HG02938 (cell line): ENCODE measurements around the gene WDR46.

ENCODE experiments used
- ATAC-seq: cut with Tn5 transposase; IDR thresholded peaks from one replicate; pipeline ENCODE4 v1.9.1; 2021; ENCODE audit warnings: mild to moderate bottlenecking, moderate library complexity; ENCODE audit not compliant: unreplicated experiment

WDR46 gene, protein sequence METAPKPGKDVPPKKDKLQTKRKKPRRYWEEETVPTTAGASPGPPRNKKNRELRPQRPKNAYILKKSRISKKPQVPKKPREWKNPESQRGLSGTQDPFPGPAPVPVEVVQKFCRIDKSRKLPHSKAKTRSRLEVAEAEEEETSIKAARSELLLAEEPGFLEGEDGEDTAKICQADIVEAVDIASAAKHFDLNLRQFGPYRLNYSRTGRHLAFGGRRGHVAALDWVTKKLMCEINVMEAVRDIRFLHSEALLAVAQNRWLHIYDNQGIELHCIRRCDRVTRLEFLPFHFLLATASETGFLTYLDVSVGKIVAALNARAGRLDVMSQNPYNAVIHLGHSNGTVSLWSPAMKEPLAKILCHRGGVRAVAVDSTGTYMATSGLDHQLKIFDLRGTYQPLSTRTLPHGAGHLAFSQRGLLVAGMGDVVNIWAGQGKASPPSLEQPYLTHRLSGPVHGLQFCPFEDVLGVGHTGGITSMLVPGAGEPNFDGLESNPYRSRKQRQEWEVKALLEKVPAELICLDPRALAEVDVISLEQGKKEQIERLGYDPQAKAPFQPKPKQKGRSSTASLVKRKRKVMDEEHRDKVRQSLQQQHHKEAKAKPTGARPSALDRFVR

DNA sequence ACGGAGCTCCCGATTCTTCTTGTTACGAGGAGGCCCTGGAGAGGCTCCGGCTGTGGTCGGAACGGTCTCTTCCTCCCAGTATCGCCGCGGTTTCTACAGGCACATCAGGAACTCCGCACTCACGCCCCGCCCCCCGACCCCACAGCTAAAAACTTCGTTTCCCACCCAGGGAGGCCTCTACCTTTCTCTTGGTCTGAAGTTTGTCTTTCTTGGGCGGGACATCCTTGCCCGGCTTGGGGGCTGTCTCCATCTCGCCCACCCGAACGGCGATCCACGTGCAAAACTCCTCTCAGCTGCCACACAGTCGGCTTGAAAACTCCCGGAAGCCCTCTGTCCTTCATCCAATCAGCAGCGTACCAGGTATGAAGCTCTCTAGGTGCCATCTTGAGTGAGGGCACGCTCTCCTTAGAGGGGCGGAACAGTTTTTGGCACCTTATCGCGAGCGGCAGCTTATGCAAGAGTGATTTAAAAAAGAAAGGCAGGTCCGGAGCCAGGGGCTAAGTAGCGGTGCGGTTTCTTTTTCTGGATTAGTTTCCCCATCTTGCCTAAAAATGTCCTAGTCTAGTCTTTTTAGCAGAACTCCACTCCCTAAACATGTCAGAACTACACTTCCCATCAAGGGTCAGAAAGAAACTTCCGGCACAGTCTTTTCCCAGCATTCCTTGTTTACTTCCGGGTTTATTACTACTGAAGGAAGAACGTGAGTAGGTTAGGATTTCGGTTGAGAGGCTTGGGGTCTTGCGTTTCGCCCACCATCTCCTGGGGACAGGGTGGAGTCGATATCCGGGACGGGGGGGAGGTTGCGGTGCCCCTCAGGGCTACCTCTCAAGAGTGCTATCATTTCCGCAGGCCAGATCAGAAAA is at the start of gene WDR46, which contains the start of gene PFDN6:
Gene WDR46 (minus strand): TSS at position 319 of the 863 bp plus-strand sequence. CDS start 69 bp downstream, at position 250.
Gene PFDN6 (plus strand): TSS at position 681 of the 863 bp plus-strand sequence. CDS start 256 bp downstream, outside the sequence.
- ATAC-seq, result peak; percentile 83

DNA sequence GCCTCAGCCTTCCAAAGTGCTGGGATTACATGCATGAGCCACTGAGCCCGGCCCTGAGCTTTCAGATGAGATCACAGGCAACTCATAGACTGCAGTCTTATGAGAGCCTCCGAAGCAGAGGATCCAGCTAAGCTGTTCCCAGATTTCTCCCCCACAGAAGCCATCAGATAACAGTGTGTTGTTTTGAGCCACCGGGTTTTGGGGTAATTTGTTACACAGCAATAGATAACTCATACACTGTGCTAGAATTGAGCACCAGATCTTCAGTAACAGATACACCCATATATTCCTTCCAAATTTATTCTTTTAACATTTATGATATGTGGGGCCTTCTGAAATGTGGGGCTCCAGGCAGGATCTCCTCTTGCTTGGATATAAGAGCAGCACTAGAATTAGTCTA is 47.5 kb upstream of the WDR46 start:
- ATAC-seq, result no peak

GRCh38 chr6:33335916-33336315 is 46.9 kb upstream of the WDR46 start:
- ATAC-seq, result no peak

GRCh38 chr6:33333666-33334065 is 44.6 kb upstream of the WDR46 start:
- ATAC-seq, result no peak

GRCh38 chr6:33330736-33331135 is 41.7 kb upstream of the WDR46 start:
- no peak for ATAC-seq

- ATAC-seq, result no peak
Measured at GRCh38 chr6:33329058-33329457, 40.0 kb upstream of the WDR46 start.

DNA sequence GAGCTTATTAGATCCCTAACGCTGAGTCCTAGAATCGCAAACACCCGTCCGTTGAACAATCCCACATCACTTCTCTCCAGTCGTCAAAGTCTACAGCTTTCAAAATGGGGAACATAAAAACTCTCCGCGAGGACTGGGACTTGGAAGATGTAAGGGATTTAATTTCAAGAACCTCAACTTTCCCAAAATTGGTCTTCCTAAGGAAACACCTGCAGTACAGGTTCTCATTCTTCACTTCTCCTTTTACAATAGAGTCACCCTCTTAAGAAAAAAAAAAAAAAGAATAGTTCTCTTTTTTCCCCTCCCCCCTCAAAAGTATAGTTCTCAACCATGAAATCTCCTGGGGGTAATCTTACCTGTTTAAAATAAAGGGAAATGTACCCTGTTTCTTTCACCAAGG is 35.1 kb upstream of the WDR46 start:
- ATAC-seq, result no peak

GRCh38 chr6:33323623-33323948 is 34.5 kb upstream of the WDR46 start:
- no peak for ATAC-seq

DNA sequence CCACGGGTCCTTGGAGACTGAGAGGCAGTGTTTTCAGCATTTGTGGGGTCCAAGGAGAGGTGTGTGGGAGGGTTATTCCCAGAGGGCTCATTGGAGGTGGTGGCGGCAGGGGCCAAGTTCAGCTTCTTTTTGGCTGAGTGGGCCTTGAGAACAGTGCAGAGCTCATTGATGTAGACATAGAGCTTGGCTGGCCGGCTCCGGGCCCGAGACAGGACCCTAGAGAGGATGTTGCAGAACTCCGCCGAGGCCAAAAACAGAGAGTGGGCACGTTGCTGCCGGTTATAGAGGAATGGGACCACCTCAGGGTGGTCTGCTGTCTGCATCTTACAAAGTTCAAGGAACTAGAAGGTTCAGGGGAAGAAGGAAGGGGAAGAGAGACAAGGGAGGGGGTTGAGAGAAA is 32.2 kb upstream of the WDR46 start:
- ATAC-seq, result no peak

DNA sequence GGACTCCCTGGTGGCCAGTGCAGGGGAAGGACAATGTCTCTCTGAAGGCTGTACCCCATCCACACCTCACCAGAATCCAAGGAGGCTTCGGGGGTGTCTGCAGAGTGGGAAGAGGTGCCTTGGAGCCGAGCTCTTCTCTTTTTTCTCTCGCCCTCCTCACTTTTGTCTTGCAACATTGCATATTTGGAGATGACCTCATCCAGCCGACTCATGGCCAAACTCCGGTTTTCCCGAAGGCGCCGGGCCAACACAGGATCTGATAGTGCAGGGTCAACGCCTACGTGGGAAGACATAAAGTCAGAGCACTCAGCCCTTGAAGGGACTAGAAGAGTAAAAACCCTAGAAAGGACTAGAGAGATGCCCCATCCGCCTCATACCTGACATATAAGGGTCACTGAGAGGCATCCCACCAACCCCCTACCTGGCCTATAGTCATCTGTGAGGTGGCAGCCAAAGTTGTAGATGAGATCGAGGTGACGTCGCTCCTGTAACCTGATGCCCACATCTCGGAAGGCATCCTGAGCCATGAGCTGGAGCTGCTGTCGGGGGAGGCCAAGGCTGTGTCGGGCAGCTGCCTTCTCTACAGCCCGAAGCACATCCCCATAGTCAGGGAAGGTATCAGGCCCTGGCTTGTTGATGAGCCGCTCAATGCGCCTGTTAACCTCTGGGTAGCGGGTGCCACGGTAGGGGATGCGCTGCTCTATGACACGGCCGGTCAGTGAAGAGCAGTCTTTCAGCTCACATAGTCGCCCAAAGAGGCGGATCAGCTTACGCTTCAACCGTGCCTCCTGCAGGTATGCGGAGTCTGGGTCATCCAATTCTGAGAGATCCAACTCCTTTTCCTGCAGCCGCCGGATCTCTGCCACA is 31.5 kb upstream of the WDR46 start:
- ATAC-seq, result no peak

GRCh38 chr6:33319939-33320314 is 30.9 kb upstream of the WDR46 start:
- no peak for ATAC-seq

GRCh38 chr6:33318426-33319073 is 29.5 kb upstream of the WDR46 start:
- ATAC-seq, result no peak

DNA sequence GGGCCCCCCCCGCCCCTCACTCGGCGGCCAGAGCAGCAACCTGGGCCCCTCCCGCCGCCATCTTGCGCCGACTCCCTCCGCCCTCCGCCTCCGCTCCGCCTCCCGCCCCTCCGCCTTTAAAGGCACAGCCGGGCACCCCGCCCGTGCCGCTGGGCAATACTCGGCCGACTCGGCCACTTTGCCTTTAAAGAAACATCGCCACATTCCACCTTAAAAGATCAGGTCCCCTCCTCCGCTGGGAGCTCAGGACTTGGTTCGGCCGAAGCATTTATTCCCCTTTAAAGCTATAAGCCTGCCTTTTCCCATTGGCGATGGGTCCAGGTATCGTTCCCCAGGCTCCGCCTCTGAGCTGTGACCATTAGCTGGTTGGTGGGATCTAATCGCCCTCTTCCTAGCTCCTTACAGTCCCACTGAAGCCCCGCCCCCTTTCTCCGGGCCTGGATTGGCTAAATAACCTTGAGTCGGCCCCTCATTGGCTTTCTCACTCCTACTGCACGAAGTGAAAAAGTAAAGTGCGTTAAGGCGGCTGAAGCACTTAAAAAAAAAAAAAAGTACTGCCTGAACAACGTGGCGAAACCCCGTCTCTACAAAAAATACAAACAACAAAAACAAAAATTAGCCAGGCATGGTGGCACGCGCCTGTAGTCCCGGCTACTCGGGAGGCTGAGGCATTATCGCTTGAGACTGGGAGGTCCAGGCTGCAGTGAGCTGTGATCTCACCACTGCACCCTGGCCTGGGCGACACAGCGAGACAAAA is 28.8 kb upstream of the WDR46 start, which contains the start of gene ZBTB22:
Gene ZBTB22 (minus strand): TSS at position 76 of the 757 bp plus-strand sequence. CDS start 828 bp downstream, outside the sequence.
- ATAC-seq, result peak; percentile 46

DNA sequence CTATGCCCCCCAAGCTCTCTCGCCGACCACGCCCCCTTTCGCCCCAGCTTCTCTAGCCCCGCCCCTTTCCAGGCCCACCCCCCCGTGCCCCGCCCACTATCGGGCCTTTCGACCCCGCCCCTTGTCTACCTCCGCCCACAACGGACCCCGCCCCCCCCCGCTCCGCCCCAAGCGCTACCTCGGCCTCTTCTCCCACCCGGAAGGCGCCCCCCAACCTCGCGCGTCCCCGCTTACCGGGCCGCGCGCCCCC is 28.3 kb upstream of the WDR46 start:
- no peak for ATAC-seq

DNA sequence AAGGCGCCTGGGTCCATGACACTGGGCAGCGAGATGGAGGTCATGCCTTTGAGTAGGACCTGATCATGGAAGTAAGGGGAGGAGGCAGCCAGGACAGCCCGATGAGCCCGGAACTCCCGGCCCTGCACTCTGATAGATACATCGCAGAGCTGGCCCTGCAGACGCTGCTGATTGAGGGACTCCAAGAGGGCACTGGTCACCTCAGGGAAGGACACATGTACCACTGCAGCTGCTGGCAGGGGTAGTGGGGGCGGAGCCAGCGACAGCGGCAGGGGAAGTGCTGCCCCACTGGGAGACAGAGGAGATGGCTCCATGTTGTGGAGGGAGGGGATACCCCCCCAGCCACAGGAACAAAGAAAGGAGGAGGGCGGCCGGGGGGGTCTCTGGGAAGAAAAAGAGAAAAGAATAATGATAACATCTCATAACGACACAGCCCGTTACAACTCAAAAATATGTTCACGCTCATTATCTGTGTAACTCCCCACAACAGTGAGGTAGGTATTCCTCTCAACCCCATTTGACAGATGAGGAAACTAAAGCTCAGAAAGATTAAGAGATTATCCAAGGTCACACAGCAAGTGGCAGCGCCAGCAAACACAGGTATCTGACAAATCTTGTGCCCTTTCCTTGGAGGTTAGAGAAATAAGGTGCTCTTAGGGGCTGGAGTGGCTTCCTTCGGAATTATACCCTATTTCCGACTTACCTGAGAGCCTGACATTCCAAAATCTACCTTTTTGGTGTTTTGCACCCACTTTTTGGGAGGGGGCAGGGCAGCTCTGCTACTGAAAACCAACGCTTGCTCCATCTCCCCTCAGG is 27.8 kb upstream of the WDR46 start:
- no peak for ATAC-seq

DNA sequence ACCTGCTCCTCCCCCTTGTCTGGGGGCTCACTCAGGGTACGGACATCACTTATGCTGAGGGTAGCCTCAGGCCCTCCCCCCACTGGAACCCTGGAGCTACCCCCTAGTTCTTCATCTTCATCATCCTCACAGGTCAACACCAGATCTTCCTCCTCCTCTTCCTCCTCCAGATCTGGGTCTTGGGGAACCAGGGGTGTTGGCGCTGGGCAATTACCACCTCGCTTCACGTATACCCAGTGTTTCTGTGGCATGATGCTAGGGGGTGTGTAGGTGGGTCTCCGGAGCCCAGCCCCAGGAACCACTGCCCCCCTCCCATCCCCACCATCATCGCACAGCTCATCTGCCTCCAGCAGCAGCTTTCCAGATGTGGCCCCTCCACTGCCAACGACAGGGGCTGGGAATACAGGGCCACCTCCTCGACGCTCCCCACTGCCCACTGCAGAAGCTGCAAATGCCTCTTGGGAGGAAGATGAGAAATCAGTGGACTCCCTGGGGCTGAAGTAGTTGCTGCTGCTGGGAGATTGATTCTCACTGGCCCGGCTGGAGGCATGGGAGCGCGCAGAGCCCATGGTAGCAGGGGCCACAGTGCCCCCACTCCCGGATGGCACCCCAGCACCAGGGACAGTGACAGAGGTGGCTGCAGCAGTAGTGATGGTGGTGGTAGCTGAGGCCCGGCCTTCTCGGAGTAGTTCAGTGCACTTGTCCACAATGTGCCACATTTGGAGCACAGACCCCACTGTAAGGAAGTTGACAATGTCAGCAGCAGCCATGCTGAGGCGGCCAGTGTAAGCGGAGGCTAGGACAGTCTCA is 27.0 kb upstream of the WDR46 start:
- ATAC-seq, result no peak

- no peak for ATAC-seq
Measured at GRCh38 chr6:33314943-33315792, 26.1 kb upstream of the WDR46 start.
